ENCODE data around the gene GNAL. TPM values are rescaled to one million over a fixed set of nuclear protein-coding genes. Genes with fewer than 3 reads are reported as not detected.
"Not testable (repeated sequence)": the region's sequence is repeated elsewhere in the genome, so short reads cannot be mapped to it uniquely, and the experiment has no call there.

Gene GNAL
- total RNA-seq, 2 experiments from 2014 or later = not detected

GRCh38 chr18:11671156-11671555, 17.9 kb upstream of the GNAL start:
- Mint-ChIP-seq H3K4me1 (ENCODE audit: low read depth) (no peaks in the 10 kb centered on the region), H3K9me3 (ENCODE audit: insufficient read depth) (no peaks in the 10 kb centered on the region), H3K4me3 (no peak overlapping the region), H3K36me3 (ENCODE audit: low read depth) (no peaks in the 10 kb centered on the region), H3K27ac (no peak overlapping the region), H3K27me3 (ENCODE audit: low read depth) (peaks cover 6% of the 10 kb centered on the region)
- CTCF ChIA-PET = no interaction called here
- DNase-seq = no peak
- POLR2A ChIA-PET = no interaction called here
- ATAC-seq = no peak

- H3K27ac Mint-ChIP-seq = no peak overlapping the region
- POLR2A ChIA-PET = no interaction called here
- no peak for ATAC-seq
- DNase-seq = no peak
- no peaks in the 10 kb centered on the region for H3K9me3 Mint-ChIP-seq (ENCODE audit: insufficient read depth)
- no peaks in the 10 kb centered on the region for H3K4me1 Mint-ChIP-seq (ENCODE audit: low read depth)
- CTCF ChIA-PET = no interaction called here
- H3K27me3 Mint-ChIP-seq (ENCODE audit: low read depth) = peaks cover 9% of the 10 kb centered on the region
- no peaks in the 10 kb centered on the region for H3K36me3 Mint-ChIP-seq (ENCODE audit: low read depth)
- H3K4me3 Mint-ChIP-seq = no peak overlapping the region
Measured at GRCh38 chr18:11672198-11672597, 16.9 kb upstream of the GNAL start.

GRCh38 chr18:11672846-11673454, 16.1 kb upstream of the GNAL start:
- no peak for DNase-seq
- H3K4me3 Mint-ChIP-seq = no peak overlapping the region
- no peaks in the 10 kb centered on the region for H3K4me1 Mint-ChIP-seq (ENCODE audit: low read depth)
- ChIA-PET CTCF (no interaction called here), POLR2A (no interaction called here)
- H3K27me3 Mint-ChIP-seq (ENCODE audit: low read depth) = peaks cover 5% of the 10 kb centered on the region
- no peaks in the 10 kb centered on the region for H3K9me3 Mint-ChIP-seq (ENCODE audit: insufficient read depth)
- ATAC-seq = no peak
- no peaks in the 10 kb centered on the region for H3K36me3 Mint-ChIP-seq (ENCODE audit: low read depth)
- H3K27ac Mint-ChIP-seq = no peak overlapping the region

GRCh38 chr18:11673560-11673959, 15.5 kb upstream of the GNAL start:
- DNase-seq (no peak), ATAC-seq (no peak)
- no peaks in the 10 kb centered on the region for H3K9me3 Mint-ChIP-seq (ENCODE audit: insufficient read depth)
- H3K27me3 Mint-ChIP-seq (ENCODE audit: low read depth) = peaks cover 5% of the 10 kb centered on the region
- no peaks in the 10 kb centered on the region for H3K4me1 Mint-ChIP-seq (ENCODE audit: low read depth)
- no peak overlapping the region for H3K27ac Mint-ChIP-seq
- H3K36me3 Mint-ChIP-seq (ENCODE audit: low read depth) = no peaks in the 10 kb centered on the region
- ChIA-PET CTCF (no interaction called here), POLR2A (no interaction called here)
- no peak overlapping the region for H3K4me3 Mint-ChIP-seq

- Mint-ChIP-seq H3K4me1 (ENCODE audit: low read depth) (no peaks in the 10 kb centered on the region), H3K4me3 (no peak overlapping the region), H3K9me3 (ENCODE audit: insufficient read depth) (no peaks in the 10 kb centered on the region), H3K27me3 (ENCODE audit: low read depth) (peaks cover 5% of the 10 kb centered on the region), H3K36me3 (ENCODE audit: low read depth) (no peaks in the 10 kb centered on the region), H3K27ac (no peak overlapping the region)
- ATAC-seq (no peak), DNase-seq (no peak)
- POLR2A ChIA-PET = no interaction called here
- CTCF ChIA-PET = no interaction called here
Measured at GRCh38 chr18:11674119-11674518, 14.9 kb upstream of the GNAL start.

GRCh38 chr18:11676386-11676785, 12.7 kb upstream of the GNAL start:
- CTCF ChIA-PET = no interaction called here
- Mint-ChIP-seq H3K36me3 (ENCODE audit: low read depth) (no peaks in the 10 kb centered on the region), H3K27me3 (ENCODE audit: low read depth) (peaks cover 13% of the 10 kb centered on the region), H3K27ac (no peak overlapping the region), H3K4me3 (no peak overlapping the region), H3K9me3 (ENCODE audit: insufficient read depth) (no peaks in the 10 kb centered on the region), H3K4me1 (ENCODE audit: low read depth) (no peaks in the 10 kb centered on the region)
- POLR2A ChIA-PET = no interaction called here
- DNase-seq (no peak), ATAC-seq (no peak)

- POLR2A ChIA-PET = no interaction called here
- CTCF ChIA-PET = no interaction called here
Measured at GRCh38 chr18:11676867-11677266, 12.2 kb upstream of the GNAL start.

GRCh38 chr18:11678211-11678610, 10.9 kb upstream of the GNAL start:
- no peaks in the 10 kb centered on the region for H3K36me3 Mint-ChIP-seq (ENCODE audit: low read depth)

More at GRCh38 chr18:11676867-11677266, 12.2 kb upstream of the GNAL start:
- no peak overlapping the region for H3K4me3 Mint-ChIP-seq
- ATAC-seq = no peak
- no peaks in the 10 kb centered on the region for H3K9me3 Mint-ChIP-seq (ENCODE audit: insufficient read depth)
- H3K27me3 Mint-ChIP-seq (ENCODE audit: low read depth) = peaks cover 13% of the 10 kb centered on the region
- H3K27ac Mint-ChIP-seq = no peak overlapping the region
- H3K36me3 Mint-ChIP-seq (ENCODE audit: low read depth) = no peaks in the 10 kb centered on the region
- DNase-seq = no peak
- no peaks in the 10 kb centered on the region for H3K4me1 Mint-ChIP-seq (ENCODE audit: low read depth)

GRCh38 chr18:11689669-11690565, 853 bp downstream of the GNAL start:
- no peaks in the 10 kb centered on the region for H3K36me3 Mint-ChIP-seq (ENCODE audit: low read depth)
- POLR2A ChIA-PET = no interaction called here
- H3K27me3 Mint-ChIP-seq (ENCODE audit: low read depth) = peaks cover 23% of the 10 kb centered on the region
- peaks cover 12% of the 10 kb centered on the region for H3K4me1 Mint-ChIP-seq (ENCODE audit: low read depth)
- no peaks in the 10 kb centered on the region for H3K9me3 Mint-ChIP-seq (ENCODE audit: insufficient read depth)
- H3K4me3 Mint-ChIP-seq = peak overlapping the region; percentile 29
- DNase-seq = peak; percentile 22
- H3K27ac Mint-ChIP-seq = no peak overlapping the region
- CTCF ChIA-PET = no interaction called here
- ATAC-seq = peak; percentile 47

More at GRCh38 chr18:11678211-11678610, 10.9 kb upstream of the GNAL start:
- no peak for DNase-seq
- Mint-ChIP-seq H3K27me3 (ENCODE audit: low read depth) (peaks cover 20% of the 10 kb centered on the region), H3K27ac (no peak overlapping the region), H3K4me1 (ENCODE audit: low read depth) (no peaks in the 10 kb centered on the region), H3K9me3 (ENCODE audit: insufficient read depth) (no peaks in the 10 kb centered on the region), H3K4me3 (no peak overlapping the region)
- ChIA-PET POLR2A (no interaction called here), CTCF (interaction anchor here (1.4 kb wide), 1 partner anchor 23 kb away, joined by 3 read pairs; no protein-coding TSS in a partner anchor)
- ATAC-seq = no peak

GRCh38 chr18:11690660-11691059, 1.6 kb downstream of the GNAL start:
- Mint-ChIP-seq H3K27me3 (ENCODE audit: low read depth) (peaks cover 23% of the 10 kb centered on the region), H3K4me1 (ENCODE audit: low read depth) (peaks cover 12% of the 10 kb centered on the region)
- H3K9me3 Mint-ChIP-seq (ENCODE audit: insufficient read depth); H3K4me3 Mint-ChIP-seq; H3K27ac Mint-ChIP-seq; POLR2A ChIA-PET; CTCF ChIA-PET; ATAC-seq; H3K36me3 Mint-ChIP-seq (ENCODE audit: low read depth); DNase-seq: not testable (repeated sequence)

- Mint-ChIP-seq H3K9me3 (ENCODE audit: insufficient read depth) (no peaks in the 10 kb centered on the region), H3K4me1 (ENCODE audit: low read depth) (no peaks in the 10 kb centered on the region), H3K27ac (no peak overlapping the region), H3K4me3 (no peak overlapping the region), H3K27me3 (ENCODE audit: low read depth) (peaks cover 2% of the 10 kb centered on the region), H3K36me3 (ENCODE audit: low read depth) (no peaks in the 10 kb centered on the region)
- DNase-seq (no peak), ATAC-seq (no peak)
- POLR2A ChIA-PET = no interaction called here
- CTCF ChIA-PET = no interaction called here
Measured at GRCh38 chr18:11695736-11696135, 6.7 kb downstream of the GNAL start.

GRCh38 chr18:11696451-11696850, 7.4 kb downstream of the GNAL start:
- DNase-seq = no peak
- ATAC-seq = no peak
- Mint-ChIP-seq H3K27ac (no peak overlapping the region), H3K27me3 (ENCODE audit: low read depth) (peaks cover 2% of the 10 kb centered on the region), H3K36me3 (ENCODE audit: low read depth) (no peaks in the 10 kb centered on the region), H3K4me1 (ENCODE audit: low read depth) (no peaks in the 10 kb centered on the region), H3K9me3 (ENCODE audit: insufficient read depth) (no peaks in the 10 kb centered on the region), H3K4me3 (no peak overlapping the region)
- ChIA-PET CTCF (no interaction called here), POLR2A (no interaction called here)
